HCT116 (cell line): ENCODE results near the gene ADGRL3. TPM values are rescaled to one million over a fixed set of nuclear protein-coding genes. Genes with fewer than 3 reads are reported as not detected.

Experiments
- ATAC-seq: fragments of 200-7000 bp; cut with Tn5 transposase; 2 replicates; pipeline ENCODE4 v1.9.1; 2020; ENCODE audit warnings: mild to moderate bottlenecking, moderate library complexity
- BruUV-seq: library from RNA; stranded (reverse); fragments of 400-500 nt; replicated peaks from 2 replicates; lab custom pipeline; 2021; lab: Mats Ljungman, UMichigan
- CTCF ChIA-PET: fragments of 300-600 bp; sonication (Branson Sonifier 250); formaldehyde crosslinking; loops from one replicate; lab custom pipeline; 2021; ENCODE audit warnings: antibody characterized with exemption; lab: Charles Lee
- POLR2A ChIA-PET: fragments of 300-600, 350-600 bp; sonication (Branson Sonifier 250); formaldehyde crosslinking; loops from one replicate; lab custom pipeline; 2021; ENCODE audit warnings: antibody characterized with exemption; lab: Charles Lee
- RAD21 ChIA-PET, 2 experiments: fragments of 300-600 bp; sonication (Branson Sonifier 250); formaldehyde crosslinking; loops; one replicate each; lab custom pipeline; 2023; ENCODE audit warnings: low total read pairs in 2 of 2; ENCODE audit not compliant: uncharacterized antibody in 2 of 2, unreplicated experiment in 2 of 2, low non-redundant PET in 1 of 2; lab: Charles Lee
- DNase-seq: peaks from one replicate; pipeline ENCODE4 v3.0.0-alpha.2; 2010; ENCODE audit warnings: low read depth, low spot score
- H2AFZ ChIP-seq: fragments of 200-600 bp; shearing (Covaris generic), sonication (generic); 2 replicates; pipeline ENCODE4 v1.6.1; 2017; ENCODE audit warnings: low read depth, mixed run types, mixed read lengths, antibody characterized with exemption, low read length; ENCODE audit not compliant: poor library complexity, severe bottlenecking
- H3K27ac ChIP-seq: 2 replicates; pipeline ENCODE4 v1.5.1; 2012; ENCODE audit warnings: low read depth, low read length
- H3K27me3 ChIP-seq: fragments of 200-600 bp; sonication (generic); 2 replicates; pipeline ENCODE4 v1.6.1; 2016; ENCODE audit warnings: mixed run types, low read length, mixed read lengths; ENCODE audit not compliant: insufficient read depth
- H3K36me3 ChIP-seq, 2 experiments: fragments of 200-500 bp in 1 of 2; fragments of 200-600 bp in 1 of 2; sonication (Bioruptor generic) in 1 of 2; sonication (generic) in 1 of 2; 2 replicates each; pipeline versions ENCODE4 v1.5.1 to v1.6.1; 2014 to 2016; ENCODE audit warnings: low read length in 2 of 2, inconsistent platforms in 1 of 2, mixed read lengths in 1 of 2, mixed run types in 1 of 2; ENCODE audit not compliant: insufficient read depth in 2 of 2, control insufficient read depth in 1 of 2
- H3K4me1 ChIP-seq, 2 experiments: fragments of 200-600 bp in 1 of 2; sonication (generic) in 1 of 2; 2 replicates each; pipeline versions ENCODE4 v1.5.1 to v1.6.1; 2012 to 2017; ENCODE audit warnings: low read length in 2 of 2, inconsistent platforms in 1 of 2, mild to moderate bottlenecking in 1 of 2, mixed read lengths in 1 of 2, mixed run types in 1 of 2, moderate library complexity in 1 of 2; ENCODE audit not compliant: insufficient read depth in 2 of 2, control insufficient read depth in 1 of 2
- H3K4me2 ChIP-seq: fragments of 200-600 bp; sonication (generic); 2 replicates; pipeline ENCODE4 v1.6.1; 2017; ENCODE audit warnings: mixed run types, low read length, mixed read lengths
- H3K4me3 ChIP-seq, 2 experiments: fragments of 200-600 bp in 1 of 2; sonication (generic) in 1 of 2; replicated peaks in 1 of 2; 2 replicates each; pipeline ENCODE4 v1.5.1; 2011 to 2016; ENCODE audit warnings: low read length in 2 of 2, control low read depth in 1 of 2, low read depth in 1 of 2, mild to moderate bottlenecking in 1 of 2, mixed read lengths in 1 of 2, mixed run types in 1 of 2
- H3K79me2 ChIP-seq: fragments of 200-600 bp; sonication (generic); 2 replicates; pipeline ENCODE4 v1.6.1; 2017; ENCODE audit warnings: mild to moderate bottlenecking, mixed run types, low read length, moderate library complexity, mixed read lengths; ENCODE audit not compliant: insufficient read depth
- H3K9ac ChIP-seq: fragments of 200-600 bp; sonication (generic); 2 replicates; pipeline ENCODE4 v1.6.1; 2016; ENCODE audit warnings: low read length, mixed read lengths
- H3K9me2 ChIP-seq: fragments of 200-600 bp; sonication (generic), shearing (Covaris generic); 2 replicates; pipeline ENCODE4 v1.6.1; 2017; ENCODE audit warnings: mixed run types, mild to moderate bottlenecking, moderate library complexity; ENCODE audit not compliant: insufficient read depth
- H3K9me3 ChIP-seq, 2 experiments: fragments of 200-500 bp in 1 of 2; fragments of 200-600 bp in 1 of 2; sonication (Bioruptor generic) in 1 of 2; sonication (generic) in 1 of 2; 2 replicates each; pipeline ENCODE4 v1.6.1; 2014 to 2017; ENCODE audit warnings: low read length in 2 of 2, mixed read lengths in 2 of 2, inconsistent platforms in 1 of 2, low read depth in 1 of 2, mild to moderate bottlenecking in 1 of 2, mixed run types in 1 of 2, moderate library complexity in 1 of 2; ENCODE audit not compliant: control insufficient read depth in 1 of 2, insufficient read depth in 1 of 2
- H4K20me1 ChIP-seq: fragments of 200-600 bp; sonication (generic), shearing (Covaris generic); 2 replicates; pipeline ENCODE4 v1.6.1; 2017; ENCODE audit warnings: mixed run types, mild to moderate bottlenecking, moderate library complexity; ENCODE audit not compliant: insufficient read depth
- ATF3 ChIP-seq: IDR thresholded peaks from 2 replicates; pipeline ENCODE4 v1.6.1; 2012
- CBX3 ChIP-seq: IDR thresholded peaks from 2 replicates; pipeline ENCODE4 v1.6.1; 2012; ENCODE audit warnings: low read depth
- CEBPB ChIP-seq: IDR thresholded peaks from 2 replicates; pipeline ENCODE4 v1.6.1; 2012; ENCODE audit warnings: low read depth
- CTCF ChIP-seq, 3 experiments: fragments of 200-600 bp in 1 of 3; sonication (generic) in 1 of 3; IDR thresholded peaks in 2 of 3; conservative IDR thresholded peaks in 1 of 3; 2 replicates each; pipeline ENCODE4 v1.5.1; 2012 to 2017; ENCODE audit warnings: low read depth in 2 of 3, low read length in 2 of 3, antibody characterized with exemption in 1 of 3, borderline replicate concordance in 1 of 3, control low read depth in 1 of 3, mild to moderate bottlenecking in 1 of 3, mixed read lengths in 1 of 3, mixed run types in 1 of 3, moderate library complexity in 1 of 3; ENCODE audit not compliant: insufficient read depth in 1 of 3
- ELF1 ChIP-seq: IDR thresholded peaks from 2 replicates; pipeline ENCODE4 v1.6.1; 2012; ENCODE audit warnings: low read depth, borderline replicate concordance
- EZH2 ChIP-seq: fragments of 200-600 bp; sonication (generic); IDR thresholded peaks from 2 replicates; pipeline ENCODE4 v1.6.1; 2017; ENCODE audit warnings: antibody characterized with exemption, mixed run types
- EZH2phosphoT487 ChIP-seq: fragments of 200-600 bp; IDR thresholded peaks from 2 replicates; pipeline ENCODE4 v1.6.1; 2018; ENCODE audit warnings: antibody characterized with exemption, borderline replicate concordance
- FOSL1 ChIP-seq: IDR thresholded peaks from 2 replicates; pipeline ENCODE4 v1.6.1; 2012; ENCODE audit warnings: low read depth
- POLR2A ChIP-seq: IDR thresholded peaks from 2 replicates; pipeline ENCODE4 v1.7.0; 2011; ENCODE audit warnings: borderline replicate concordance; ENCODE audit not compliant: insufficient read depth, insufficient read length; ENCODE audit errors: extremely low read depth
- REST ChIP-seq: IDR thresholded peaks from 2 replicates; pipeline ENCODE4 v1.6.1; 2012; ENCODE audit warnings: low read depth
- SIN3A ChIP-seq: IDR thresholded peaks from 2 replicates; pipeline ENCODE4 v1.6.1; 2012; ENCODE audit warnings: low read depth
- TCF7L2 ChIP-seq: IDR thresholded peaks from 2 replicates; pipeline ENCODE4 v1.7.0; 2011; ENCODE audit warnings: borderline replicate concordance, inconsistent platforms; ENCODE audit not compliant: insufficient read depth, insufficient read length; ENCODE audit errors: extremely low read depth
- ZFX ChIP-seq: fragments of 450-650 bp; IDR thresholded peaks from 2 replicates; pipeline ENCODE4 v1.6.1; 2017
- ZNF274 ChIP-seq: fragments of 200-500 bp; sonication (Bioruptor generic); IDR thresholded peaks from 2 replicates; pipeline ENCODE4 v1.6.1; 2014; ENCODE audit warnings: mild to moderate bottlenecking, low read depth, low read length, inconsistent platforms
- intact Hi-C: fragments of 100-400 bp; cut with micrococcal nuclease; formaldehyde crosslinking; loops from 2 replicates; pipeline ENCODE4 v1.10.0; 2022
- total RNA-seq: library from RNA; stranded (reverse); gene quantifications from one replicate; pipeline ENCODE4 v1.2.1, GENCODE V29; 2021; ENCODE audit not compliant: unreplicated experiment

Gene ADGRL3
- total RNA-seq, 1 experiment from 2014 or later: not detected

GRCh38 chr4:62051332-62051731, 851.2 kb downstream of the ADGRL3 start:
- Histone ChIP-seq H3K27ac (no peak overlapping the region), H3K9me2 (no peaks in the 10 kb centered on the region), H3K27me3 (no peaks in the 10 kb centered on the region), H3K4me2 (no peak overlapping the region), H3K36me3 (no peaks in the 10 kb centered on the region), H3K79me2 (no peaks in the 10 kb centered on the region), H2AFZ (no peak overlapping the region), H3K4me1 (no peaks in the 10 kb centered on the region), H3K9ac (no peak overlapping the region), H3K9me3 (peaks cover 0 to 15% of the 10 kb centered on the region in 2 experiments), H3K4me3 (no peak overlapping the region), H4K20me1 (no peaks in the 10 kb centered on the region)
- CTCF ChIA-PET: no interaction called here
- intact Hi-C loops: no loop called here
- RAD21 ChIA-PET: no interaction called here
- TF ChIP-seq EZH2 (no peak), EZH2phosphoT487 (no peak), FOSL1 (no peak), ZNF274 (no peak), SIN3A (no peak), CBX3 (no peak), ATF3 (no peak), REST (no peak), ZFX (no peak), ELF1 (no peak), TCF7L2 (no peak), CTCF (IDR thresholded peaks at IDR 0.05 in 2 of 3, conservative IDR thresholded peaks at IDR 0.05 in 1 of 3; ENCODE audit: borderline replicate concordance in 1 of 3, insufficient read depth in 1 of 3, low read depth in 2 of 3, low read length in 2 of 3) (no peak), CEBPB (no peak), POLR2A (no peak)
- no TSS peak for BruUV-seq
- DNase-seq (no peak), ATAC-seq (no peak)
- POLR2A ChIA-PET: no interaction called here
